Suppressor macrophage (primary cell): ENCODE results near the gene FOXK1.

Source experiments
- DNase-seq, 4 experiments: peaks; one replicate each; pipeline ENCODE4 v3.0.0-alpha.2; 2020 to 2022

FOXK1 gene

DNA sequence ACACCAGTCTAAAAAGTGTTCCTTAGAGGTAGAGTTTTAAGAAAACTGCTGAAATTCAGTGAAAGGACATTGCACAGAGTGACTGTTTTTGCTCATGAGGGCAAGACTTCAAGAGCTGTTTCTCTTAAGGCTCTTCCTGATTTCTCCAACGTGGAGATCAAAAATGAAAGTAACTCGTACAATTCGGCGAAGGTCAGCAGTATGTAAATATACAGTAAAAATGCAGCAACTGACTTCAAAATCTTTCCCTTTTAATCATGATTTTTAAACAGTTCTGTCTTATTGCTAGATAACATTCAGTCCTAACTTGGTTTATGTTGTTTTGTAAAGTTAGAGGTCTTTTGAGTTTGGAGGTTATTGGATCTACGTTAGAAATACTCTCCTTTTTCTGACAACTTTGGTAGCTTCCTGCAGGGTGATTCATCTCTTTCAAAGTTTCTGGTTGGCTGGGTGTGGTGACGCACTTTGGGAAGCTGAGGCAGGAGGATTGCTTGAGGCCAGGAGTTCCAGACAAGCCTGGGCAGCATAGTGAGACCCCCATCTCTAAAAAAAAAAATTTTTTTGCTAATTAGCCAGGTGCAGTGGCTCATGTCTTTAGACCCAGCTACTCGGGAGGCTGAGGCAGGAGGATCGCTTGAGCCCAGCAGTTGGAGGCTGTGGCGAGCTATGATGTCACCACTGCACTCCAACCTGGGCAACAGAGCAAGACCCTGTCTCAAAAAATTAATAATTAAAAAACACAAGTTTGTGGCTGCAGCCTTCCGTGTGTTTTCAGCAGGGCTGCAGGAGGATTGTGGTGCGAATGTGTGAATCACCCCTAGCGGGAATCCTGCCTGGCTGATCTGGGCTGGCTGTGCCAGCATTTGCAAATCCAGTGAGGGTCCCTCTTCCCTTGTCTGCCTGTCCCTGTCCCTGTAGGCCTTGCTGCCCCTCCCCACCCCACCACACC, 64.2 kb downstream of the FOXK1 start:
- peak; percentile 65 to 90 (median 78) for DNase-seq

DNA sequence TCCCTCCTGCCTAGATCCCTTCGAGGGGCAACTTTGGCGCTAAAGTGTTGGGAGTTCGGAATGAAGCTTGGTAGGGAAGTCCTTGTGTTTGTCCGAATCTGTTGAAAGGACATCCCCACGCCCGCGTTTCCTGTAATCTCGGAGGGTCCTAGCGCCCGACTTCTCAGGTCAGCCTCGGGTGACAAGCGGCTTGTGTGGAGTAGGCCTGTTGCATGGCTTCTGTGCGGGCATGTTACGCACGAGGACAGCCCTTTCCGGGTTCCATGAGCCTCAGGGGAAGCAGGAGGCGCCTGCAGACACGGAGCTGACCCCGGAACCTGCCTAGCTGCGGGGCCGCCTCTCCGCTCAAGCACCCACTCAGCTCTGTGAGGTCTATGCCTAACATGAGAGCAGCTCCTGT, 64.9 kb downstream of the FOXK1 start:
- no peak for DNase-seq

DNA sequence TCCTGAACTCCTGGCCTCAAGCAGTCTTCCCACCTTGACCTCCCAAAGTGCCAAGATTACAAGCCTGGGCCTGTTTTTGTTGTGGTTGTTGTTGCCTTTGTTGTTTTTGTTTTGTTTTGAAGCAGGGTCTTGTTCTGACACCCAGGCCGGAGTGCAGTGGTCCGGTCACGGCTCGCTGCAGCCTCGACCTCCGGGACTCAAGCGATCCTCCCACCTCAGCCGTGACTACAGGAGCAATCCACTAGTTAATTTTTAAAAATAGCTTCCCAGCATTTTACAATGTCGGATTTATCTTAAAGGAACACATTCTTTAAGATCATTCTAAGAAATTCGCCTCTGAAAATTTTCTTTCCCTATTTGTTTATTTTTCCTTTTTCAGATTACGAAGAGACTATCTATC, 65.7 kb downstream of the FOXK1 start:
- no peak for DNase-seq

DNA sequence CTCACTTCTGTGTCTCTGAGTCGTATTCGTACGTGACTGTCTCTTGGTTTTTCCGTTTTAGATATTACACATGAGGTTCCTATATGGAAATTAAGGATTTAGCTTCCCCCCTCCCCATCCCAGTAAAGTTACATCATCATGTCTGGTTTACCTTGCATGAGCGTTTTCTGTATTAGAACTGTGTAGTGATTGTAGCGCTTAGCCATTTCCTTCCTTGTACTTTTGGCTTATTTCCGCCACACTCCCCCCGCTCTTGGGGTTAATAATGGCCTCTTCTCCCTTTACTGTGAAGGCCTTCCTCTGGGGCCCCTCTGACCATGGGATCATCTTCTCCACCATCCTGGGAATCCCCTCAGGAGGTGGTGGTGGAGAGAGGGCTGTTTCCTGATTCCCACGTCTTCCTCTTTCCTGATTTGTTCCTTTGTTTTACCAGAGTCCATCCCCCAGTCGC, 66.2 kb downstream of the FOXK1 start:
- DNase-seq: peak; percentile 24 to 51 (median 40)

DNA sequence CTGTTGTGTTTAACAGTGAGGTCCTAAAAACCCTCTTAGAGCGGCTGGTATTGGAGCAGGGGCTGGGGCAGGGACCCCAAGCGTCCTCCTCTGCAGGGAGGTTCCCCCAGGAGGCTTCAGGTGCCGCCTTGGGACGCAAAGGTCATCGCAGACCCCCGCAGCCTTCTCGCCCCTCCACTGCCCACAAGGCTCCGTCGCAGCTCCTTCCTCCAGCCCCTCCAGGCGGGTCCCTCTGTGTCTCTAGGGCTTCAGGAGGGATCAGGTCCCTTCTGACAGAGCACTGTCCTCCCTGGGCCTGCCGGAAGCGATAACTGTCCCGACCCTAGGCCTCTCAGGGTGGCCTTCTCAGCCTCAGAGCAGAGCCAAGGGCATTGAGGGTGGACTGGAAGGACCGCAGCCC, 67.3 kb downstream of the FOXK1 start:
- DNase-seq: no peak

DNA sequence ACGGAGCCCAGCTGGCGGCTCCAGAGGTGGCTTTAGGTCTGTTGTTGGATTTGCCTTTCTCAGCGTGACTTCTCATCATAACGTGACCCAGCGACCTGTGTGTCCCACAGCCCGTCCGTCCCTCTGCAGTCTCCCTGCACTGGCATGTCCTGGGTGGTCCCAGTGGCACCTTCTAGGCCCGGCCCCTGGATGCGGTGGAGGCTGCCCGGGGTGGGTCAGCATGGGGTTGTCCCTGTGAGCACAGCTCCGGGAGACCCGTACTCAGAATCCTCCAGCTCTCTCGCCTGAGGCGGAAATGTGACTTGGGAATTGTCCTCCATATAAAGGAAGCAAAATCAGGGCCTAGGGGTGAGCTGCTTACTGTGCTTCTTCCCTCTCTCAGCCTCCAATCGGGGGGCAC, 67.7 kb downstream of the FOXK1 start:
- no peak for DNase-seq

DNA sequence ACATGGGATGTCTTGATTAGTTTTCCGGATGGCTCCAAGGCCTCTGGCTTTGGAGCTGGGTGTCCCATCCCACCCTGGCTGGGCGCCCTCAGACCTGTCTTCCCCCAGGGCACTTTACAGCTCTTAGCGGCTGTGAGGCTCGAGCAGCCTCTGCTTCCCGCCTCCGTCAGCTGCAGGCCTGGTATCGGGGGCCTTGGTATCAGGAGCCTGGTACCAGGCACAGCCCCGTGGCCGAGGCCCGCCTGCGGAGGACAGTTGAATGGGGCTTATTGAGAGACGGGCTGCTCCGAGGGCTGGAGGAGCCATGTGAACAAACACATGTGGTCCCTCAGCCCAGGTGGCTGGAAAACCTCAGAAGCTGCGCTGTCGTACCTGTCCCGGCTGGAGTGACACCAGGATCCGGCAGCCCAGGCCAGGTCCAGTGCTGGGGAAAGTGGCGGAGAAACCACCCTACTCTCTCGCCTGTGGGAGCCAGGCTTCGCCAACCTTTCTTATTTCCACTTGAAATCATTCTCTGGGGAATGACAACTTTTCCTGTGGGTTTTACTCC, 69.4 kb downstream of the FOXK1 start:
- no peak for DNase-seq

DNA sequence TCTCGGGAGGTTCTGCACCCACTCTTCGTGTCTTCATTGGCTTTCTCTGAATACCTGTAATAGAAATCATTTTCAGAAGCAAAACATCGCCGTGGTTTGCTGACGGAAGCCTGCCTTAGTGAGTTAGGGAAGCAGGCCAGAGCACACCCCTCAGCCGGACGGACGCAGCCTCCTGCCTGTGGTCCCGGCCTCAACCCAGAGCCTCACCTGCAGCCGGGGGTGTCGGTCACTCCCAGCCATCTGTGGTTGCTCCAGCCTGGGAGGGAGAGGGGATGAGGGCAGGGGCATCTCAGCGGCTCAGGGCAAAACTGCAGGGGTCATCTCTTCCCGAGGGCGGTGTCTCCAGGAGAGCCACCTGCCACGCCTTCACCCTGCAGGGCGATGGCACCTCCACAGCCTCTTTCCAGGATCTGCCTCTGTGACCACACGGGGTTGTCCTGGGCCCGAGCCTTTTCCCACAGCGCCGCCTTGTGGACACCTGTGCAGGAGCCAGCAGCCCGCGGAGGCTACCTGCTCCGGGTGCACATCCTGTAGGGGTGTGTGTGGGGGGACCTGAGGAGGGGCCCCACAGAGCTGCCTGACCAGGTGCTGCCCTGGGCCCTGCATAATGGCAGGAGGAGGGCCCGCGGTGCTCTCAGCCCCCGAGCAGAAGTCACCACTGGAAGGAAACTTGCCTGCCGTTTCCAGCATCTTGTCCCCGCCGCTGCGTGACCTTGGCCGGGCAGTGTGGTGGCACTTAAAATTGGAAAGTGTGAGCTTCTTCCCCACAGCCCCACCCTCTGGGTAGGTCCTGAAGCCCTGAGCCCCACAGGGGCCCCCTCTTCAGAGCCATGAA, 71.7 kb downstream of the FOXK1 start:
- DNase-seq: peak; percentile 67 to 87 (median 78)

DNA sequence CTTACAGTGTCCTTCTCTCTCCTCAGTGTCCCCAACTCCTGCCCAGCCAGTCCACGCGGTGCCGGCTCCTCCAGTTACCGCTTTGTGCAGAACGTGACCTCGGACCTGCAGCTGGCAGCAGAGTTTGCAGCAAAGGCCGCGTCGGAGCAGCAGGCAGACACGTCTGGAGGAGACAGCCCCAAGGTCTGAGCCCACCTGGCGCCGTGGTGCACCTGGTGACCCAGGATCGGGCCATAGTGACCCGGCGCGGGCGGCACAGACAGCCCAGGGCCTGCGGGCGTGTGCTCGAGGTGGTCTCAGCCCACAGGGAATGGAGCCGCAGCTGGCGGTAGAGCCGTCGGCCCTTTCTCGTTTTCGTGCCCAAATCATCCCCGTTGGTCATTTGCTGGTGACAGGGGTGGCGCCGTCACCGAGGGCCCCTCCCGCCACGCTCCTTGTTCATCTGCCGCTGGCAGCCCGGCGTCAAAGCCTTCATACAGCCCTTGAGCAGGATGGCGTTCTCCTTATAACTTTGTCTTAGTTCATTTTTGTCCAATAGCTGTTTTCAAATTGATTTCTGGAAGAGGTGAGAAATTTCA, 72.4 kb downstream of the FOXK1 start:
- peak in 1 of 4 experiments; percentile 1 for DNase-seq

DNA sequence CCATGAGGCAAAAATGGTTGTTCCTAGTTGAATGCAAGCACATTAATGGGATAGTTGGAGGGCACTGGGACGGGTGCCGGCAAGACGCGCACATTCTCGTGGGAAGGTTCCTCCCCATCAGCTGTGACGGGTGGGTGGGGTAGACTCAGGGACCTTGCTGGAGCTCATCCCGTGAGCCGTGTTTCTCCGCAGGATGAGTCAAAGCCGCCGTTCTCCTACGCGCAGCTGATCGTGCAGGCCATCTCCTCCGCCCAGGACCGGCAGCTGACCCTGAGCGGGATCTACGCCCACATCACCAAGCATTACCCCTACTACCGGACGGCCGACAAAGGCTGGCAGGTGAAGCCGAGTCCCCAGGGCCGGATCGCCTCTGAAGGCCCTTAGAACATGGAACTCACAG, 73.0 kb downstream of the FOXK1 start:
- DNase-seq: peak in 1 of 4 experiments; percentile 0

DNA sequence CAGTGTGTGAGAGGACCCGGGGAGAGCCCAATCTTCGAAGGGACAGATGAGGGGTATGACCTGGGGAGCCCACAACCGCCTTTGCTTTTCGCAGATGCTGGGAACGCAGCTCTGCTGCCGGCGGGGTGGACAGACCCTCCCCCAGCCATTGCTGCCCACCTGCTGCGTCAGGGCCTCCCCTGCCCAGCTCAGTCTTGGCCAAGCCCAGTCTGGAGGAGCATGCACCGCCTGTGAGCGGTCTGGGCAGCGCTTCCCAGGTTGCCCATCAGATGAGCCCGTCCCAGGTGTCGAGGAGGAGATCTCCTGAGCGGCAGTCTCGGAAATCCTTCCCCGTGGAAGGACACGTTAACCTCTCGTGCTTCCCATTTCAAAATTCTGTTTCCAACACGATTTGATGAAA, 76.0 kb downstream of the FOXK1 start:
- DNase-seq: peak in 1 of 4 experiments; percentile 1

DNA sequence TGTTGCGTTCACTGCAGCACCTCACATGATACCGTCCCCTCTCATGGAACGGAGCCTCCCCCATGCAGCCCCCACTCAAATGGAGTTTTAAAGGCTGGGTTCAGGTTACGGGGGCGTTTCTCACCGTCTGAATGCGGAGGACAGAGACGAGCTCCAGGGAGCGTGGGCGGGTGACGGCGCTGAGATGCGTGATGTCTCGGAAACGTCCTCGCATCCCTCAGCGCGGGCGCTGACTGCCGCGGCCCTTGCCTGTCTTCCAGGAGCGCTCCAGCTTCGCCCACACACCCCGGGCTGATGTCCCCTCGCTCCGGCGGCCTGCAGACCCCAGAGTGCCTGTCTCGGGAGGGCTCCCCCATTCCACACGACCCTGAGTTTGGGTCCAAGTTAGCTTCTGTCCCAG, 76.7 kb downstream of the FOXK1 start:
- peak in 1 of 4 experiments; percentile 1 for DNase-seq

DNA sequence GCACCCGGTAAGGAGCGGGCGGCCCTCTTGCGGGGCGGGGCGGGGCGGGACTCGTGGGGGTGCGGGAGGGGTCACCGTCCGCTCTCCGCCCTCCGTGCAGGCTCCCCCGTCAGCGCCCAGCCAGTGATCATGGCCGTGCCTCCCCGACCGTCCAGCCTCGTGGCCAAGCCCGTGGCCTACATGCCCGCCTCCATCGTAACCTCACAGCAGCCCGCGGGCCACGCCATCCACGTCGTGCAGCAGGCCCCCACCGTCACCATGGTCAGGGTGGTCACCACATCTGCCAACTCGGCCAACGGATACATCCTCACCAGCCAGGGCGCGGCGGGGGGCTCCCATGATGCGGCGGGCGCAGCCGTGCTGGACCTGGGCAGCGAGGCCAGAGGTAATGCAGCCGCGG, 77.1 kb downstream of the FOXK1 start:
- DNase-seq: peak in 1 of 4 experiments; percentile 1

DNA sequence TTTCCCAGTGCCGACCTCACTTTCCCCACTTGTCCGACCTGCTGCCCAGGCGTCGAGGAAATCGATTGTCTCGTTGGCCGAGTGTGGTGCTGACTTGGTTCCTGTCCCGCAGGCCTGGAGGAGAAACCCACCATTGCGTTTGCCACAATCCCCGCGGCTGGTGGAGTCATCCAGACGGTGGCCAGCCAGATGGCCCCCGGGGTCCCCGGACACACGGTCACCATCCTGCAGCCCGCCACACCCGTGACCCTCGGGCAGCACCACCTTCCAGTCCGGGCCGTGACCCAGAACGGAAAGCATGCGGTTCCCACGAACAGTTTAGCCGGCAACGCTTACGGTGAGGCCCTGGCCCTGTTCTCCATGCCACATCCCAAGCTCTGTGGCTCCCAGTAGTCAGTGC, 78.9 kb downstream of the FOXK1 start:
- DNase-seq: no peak

DNA sequence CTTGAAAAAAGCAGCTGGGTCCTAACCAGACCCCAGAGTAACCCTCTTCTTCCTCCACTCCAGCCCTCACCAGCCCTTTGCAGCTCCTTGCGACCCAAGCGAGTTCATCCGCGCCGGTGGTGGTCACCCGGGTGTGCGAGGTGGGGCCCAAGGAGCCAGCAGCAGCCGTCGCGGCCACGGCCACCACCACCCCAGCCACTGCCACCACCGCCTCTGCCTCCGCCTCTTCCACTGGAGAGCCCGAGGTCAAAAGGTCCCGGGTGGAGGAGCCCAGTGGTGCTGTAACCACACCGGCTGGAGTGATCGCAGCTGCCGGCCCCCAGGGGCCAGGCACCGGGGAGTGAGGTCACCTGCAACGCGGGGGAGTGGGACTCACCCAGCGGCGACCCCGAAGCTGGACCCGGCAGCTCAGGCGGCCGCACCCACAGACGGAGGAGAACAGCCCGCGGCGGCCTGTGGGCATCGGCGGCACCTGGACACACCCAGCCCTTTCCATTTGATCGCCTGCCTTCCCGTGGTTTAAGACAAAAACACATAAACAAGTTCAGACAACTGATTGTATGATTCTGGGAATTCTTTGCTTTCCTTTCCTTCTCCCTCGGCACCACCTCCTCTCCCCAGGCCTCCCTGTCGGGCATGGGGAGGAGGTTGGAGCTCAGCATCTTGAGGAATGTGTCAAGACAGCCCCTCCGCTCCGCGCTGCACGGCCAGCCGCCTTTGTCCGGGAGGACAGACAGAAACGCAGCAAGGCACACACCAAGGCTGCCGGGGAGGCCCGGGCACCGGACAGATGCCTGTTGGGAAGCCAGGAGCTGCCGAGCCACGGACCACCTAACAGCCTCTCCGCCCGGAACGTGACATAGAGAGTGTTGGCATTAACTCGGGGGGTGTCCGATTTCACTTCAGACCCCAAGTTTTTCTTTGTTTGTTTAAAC, 80.3 kb downstream of the FOXK1 start:
- DNase-seq: no peak

DNA sequence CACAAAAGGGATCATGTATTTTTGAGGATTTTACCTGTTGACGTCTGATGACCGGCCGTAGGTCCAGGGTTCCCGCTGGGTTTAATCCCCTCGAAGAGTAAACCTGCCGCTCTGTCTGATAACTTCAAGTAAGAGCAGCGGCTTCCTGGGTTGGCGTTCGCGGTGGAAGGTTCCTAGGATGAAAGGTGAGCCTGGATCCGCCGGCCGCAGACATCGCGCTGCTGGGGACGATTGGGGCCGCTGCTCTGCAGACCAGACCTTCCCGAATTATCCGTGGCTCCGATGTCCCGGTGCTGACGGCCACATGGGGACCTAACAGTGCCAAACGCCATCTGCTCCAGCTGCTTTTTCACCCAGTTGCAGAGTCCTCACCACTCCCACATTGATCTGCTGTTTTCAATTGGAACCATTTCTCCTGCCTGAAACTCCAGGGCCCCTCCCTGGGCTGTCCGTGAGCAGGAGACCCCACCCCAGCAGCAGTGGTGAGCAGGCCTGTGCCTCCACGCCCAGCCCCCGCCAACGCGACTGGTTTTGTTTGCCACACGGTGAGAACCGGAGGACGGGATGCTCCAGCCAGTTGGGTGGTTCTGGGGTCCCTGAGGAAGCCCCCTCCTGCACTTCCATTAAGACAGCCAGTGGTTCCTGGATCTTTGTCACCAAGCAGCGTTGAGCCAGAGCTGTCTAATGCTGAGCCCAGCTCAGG, 81.1 kb downstream of the FOXK1 start:
- no peak for DNase-seq

DNA sequence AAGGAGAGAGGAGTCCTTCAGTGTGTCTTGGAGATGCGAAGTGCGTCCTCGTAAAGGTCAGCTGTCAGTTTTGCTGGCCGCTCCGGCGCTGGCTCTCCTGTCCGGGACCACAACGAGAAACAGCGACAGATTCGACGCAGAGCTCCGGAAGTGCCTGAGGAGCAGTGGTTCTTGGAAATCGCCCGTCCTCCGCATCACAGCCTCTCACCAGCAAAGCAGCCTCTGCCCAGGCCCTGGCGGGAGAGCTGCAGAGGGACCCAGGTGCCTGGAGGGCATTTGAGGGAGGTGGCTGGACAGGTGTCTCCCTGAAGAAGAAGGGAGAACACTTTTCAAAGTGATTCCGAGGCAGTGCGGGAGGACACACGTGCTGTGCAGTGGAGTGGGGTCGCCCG, 81.7 kb downstream of the FOXK1 start:
- peak in 1 of 4 experiments; percentile 1 for DNase-seq

DNA sequence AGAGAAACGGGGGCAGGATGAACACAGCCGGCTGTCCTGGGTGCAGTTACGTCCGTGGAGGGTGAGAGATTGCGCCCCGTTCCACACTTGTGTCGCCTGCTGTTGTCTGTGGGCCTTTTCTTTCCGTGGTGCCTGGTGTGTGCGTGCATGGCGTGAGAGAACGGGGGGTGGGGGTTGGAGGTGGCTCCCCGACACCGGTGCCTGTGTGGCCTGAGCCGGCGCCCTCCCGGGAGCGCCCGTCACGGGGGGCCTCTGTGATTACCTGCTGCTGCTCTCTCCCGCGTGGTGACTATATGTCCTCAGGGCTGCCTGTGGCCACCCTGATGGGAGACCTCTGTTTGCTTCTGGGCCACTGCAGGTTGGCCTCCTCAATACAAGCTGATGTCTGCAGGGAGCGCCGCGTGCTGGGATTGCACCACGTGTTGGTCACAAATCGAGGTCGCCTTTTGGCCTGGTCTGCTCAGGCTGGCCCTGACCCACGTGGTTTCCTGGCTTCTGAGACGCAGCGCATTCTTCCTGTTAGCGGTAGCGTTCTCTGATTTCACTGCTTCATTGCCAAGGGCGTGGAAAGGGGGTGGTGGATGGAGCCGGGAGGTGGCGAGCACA, 82.4 kb downstream of the FOXK1 start:
- peak in 1 of 4 experiments; percentile 1 for DNase-seq

DNA sequence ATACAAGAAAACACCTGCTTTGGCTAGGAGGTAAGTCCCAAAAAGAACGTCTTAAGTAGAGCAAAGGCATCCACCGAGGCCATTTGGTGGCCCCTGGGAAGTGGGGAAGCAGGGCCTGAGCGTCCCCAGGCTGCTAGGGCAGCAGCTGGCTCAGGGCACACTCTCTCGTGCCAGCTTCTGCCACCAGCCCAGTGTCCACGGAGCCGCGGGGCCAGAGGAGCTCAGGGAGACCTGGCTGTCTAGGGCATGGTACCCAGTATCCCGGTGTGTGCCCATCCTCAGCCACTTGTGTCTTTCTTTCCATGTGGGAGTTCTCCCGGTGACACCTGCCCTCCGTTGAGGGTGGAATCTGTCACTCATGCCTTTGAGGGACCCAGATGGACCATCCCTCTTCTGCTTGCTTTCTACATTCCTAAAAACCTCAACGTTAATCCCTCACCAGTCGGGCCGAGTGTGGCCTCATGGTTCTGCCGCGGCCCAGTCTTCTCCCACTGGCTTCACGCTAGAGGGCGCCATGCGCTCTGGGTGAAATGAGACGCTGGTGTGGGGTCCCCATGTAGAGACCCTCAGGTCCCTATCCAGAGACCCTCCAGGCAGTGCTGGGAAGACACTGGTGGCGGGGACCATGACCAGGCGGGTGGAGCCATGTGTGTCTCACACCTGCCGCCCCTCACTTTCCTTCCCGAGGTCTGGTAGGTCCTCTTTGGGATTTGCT, 83.8 kb downstream of the FOXK1 start:
- no peak for DNase-seq
